Lower leg skin (tissue), 4 donors: Measurements from ENCODE around the gene CDK5R1. TPM values are rescaled to one million over a fixed set of nuclear protein-coding genes. Genes with fewer than 3 reads are reported as not detected.
"Not testable (repeated sequence)": the region's sequence is repeated elsewhere in the genome, so short reads cannot be mapped to it uniquely, and the experiment has no call there.

Source experiments
- DNase-seq, 2 donors: peaks; one replicate each; pipeline ENCODE4 v3.0.0-alpha.2; 2019; ENCODE audit warnings: low spot score in 2 of 2
- H3K4me3 ChIP-seq: fragments of 200-600 bp; sonication (generic); 2 replicates; pipeline ENCODE4 v1.5.1; 2017; ENCODE audit warnings: mild to moderate bottlenecking, low read depth; ENCODE audit not compliant: poor library complexity, severe bottlenecking
- POLR2A ChIP-seq, 2 donors: fragments of 450-650 bp; IDR thresholded peaks; one replicate each; pipeline ENCODE4 v1.6.1; 2016 to 2017; ENCODE audit warnings: antibody characterized with exemption in 2 of 2, mild to moderate bottlenecking in 1 of 2, moderate library complexity in 1 of 2
- WGBS, 2 donors: methylation state at CpG; one replicate each; pipeline ENCODE4 v1.1.5; 2018; 5-methylcytosine and 5-hydroxymethylcytosine counted together
- intact Hi-C: fragments of 100-400 bp; cut with DNase I; formaldehyde crosslinking; loops from one replicate; pipeline ENCODE4 v1.15.0; 2023; ENCODE audit warnings: low total_unique reads
- total RNA-seq, 4 donors: library from RNA; depleted of rRNA; stranded (reverse); fragments of >200 nt; gene quantifications; one replicate each; pipeline ENCODE4 v1.1.0, GENCODE V29; 2016
- TF ChIP-seq, protein P1 (sequence below), 3 donors: fragments of 450-650 bp; IDR thresholded peaks; one replicate each; pipeline ENCODE4 v1.5.1; 2016; ENCODE audit warnings: antibody characterized with exemption in 3 of 3, mild to moderate bottlenecking in 3 of 3, moderate library complexity in 2 of 3

The CDK5R1 gene
- total RNA-seq, 4 donors from 2014 or later: 3.3 to 5.8 (median 5.0) TPM

DNA sequence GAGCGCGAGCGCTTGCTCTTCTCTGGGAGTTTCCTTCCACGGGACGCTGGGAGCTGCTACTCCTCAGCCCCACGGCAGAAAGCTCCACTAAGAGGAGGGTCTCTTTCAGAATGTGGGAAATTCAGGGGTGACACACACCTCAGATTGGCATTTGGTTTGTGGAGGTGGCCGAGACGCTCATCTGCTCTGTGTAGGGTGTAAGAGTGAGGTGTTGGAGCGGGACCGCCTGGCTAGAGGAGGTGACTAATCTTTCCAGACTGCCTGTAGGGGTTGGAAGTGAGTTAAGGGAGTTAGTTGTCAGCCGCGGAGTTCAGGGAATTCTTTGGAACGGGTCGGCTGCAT, 41.7 kb upstream of the CDK5R1 start:
- TF ChIP-seq, protein P1, sequence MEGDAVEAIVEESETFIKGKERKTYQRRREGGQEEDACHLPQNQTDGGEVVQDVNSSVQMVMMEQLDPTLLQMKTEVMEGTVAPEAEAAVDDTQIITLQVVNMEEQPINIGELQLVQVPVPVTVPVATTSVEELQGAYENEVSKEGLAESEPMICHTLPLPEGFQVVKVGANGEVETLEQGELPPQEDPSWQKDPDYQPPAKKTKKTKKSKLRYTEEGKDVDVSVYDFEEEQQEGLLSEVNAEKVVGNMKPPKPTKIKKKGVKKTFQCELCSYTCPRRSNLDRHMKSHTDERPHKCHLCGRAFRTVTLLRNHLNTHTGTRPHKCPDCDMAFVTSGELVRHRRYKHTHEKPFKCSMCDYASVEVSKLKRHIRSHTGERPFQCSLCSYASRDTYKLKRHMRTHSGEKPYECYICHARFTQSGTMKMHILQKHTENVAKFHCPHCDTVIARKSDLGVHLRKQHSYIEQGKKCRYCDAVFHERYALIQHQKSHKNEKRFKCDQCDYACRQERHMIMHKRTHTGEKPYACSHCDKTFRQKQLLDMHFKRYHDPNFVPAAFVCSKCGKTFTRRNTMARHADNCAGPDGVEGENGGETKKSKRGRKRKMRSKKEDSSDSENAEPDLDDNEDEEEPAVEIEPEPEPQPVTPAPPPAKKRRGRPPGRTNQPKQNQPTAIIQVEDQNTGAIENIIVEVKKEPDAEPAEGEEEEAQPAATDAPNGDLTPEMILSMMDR (IDR thresholded peaks at IDR 0.05): no peak
- TF ChIP-seq POLR2A (IDR thresholded peaks at IDR 0.05): no peak
- peak overlapping the region; percentile 93 for H3K4me3 ChIP-seq
- intact Hi-C loops: no loop called here
- no peak for DNase-seq
- 0% methylated on average over 14 of the region's 14 CpGs for WGBS, 2 donors

DNA sequence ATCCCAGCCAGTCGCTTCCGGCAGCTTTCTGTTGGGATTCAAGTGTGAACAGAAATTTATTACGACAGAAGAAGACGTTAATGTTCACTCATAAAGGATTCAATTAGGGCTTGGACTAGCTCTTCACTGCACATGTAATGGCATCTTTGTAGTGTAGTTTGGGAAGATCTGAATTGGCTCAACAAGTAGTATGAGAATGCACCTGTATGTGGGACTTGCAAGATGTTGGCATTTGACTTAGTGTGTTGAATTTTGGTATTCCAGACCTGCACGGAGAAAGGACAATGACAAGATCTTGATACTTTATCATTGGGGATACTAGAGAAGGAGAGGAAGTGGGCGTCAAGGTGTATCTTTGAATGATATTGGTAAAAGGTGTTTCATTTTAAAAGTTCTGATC, 41.3 kb upstream of the CDK5R1 start:
- intact Hi-C loops: no loop called here
- TF ChIP-seq, protein P1 (IDR thresholded peaks at IDR 0.05): no peak
- TF ChIP-seq POLR2A (IDR thresholded peaks at IDR 0.05): no peak
- H3K4me3 ChIP-seq: no peak overlapping the region
- WGBS, 2 donors: 15 to 26% methylated on average over 6 of the region's 6 CpGs
- DNase-seq: no peak

DNA sequence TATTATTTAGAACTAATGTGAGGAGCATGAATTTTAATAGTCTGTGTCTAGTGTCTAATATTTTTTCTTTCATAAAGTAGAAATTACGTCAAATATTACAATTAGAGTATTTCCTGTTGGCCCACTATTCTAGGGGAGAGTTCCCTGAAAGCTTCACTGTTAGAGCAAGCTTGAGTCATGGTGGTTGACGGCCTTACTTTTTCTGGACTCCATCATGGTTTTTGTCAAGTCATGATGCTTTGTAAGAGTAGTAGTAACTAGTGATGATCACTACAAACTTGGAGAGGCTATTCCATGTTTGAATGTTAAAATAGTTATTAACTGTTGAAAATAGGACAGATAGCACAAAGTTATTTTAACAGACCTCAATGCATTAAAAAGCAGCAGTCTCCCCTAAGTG, 40.8 kb upstream of the CDK5R1 start:
- DNase-seq: no peak
- intact Hi-C loops: no loop called here
- TF ChIP-seq, protein P1 (IDR thresholded peaks at IDR 0.05): no peak
- TF ChIP-seq POLR2A (IDR thresholded peaks at IDR 0.05): no peak
- 56 to 60% methylated on average over 2 of the region's 2 CpGs for WGBS, 2 donors
- H3K4me3 ChIP-seq: no peak overlapping the region

DNA sequence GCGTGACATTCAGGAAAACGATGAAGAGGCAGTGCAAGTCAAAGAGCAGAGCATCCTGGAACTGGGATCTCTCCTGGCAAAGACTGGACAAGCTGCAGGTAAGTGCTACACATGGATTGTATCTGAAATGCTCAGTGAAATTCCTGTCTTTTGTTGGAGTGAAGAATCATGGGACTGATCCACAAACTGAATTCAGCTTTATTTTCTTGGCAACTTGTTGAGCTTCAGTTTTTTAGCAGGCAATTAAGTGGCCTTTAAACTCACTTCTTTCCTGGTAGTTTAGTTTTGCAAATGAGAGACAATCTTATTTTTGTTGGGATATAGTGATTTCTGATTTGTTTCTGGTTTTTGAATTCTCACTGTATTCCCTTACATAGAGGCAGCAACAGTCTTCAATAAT, 39.8 kb upstream of the CDK5R1 start:
- TF ChIP-seq POLR2A (IDR thresholded peaks at IDR 0.05): no peak
- TF ChIP-seq, protein P1 (IDR thresholded peaks at IDR 0.05): no peak
- no peak for DNase-seq
- H3K4me3 ChIP-seq: no peak overlapping the region
- WGBS, 2 donors: 83 to 85% methylated on average over 2 of the region's 2 CpGs
- intact Hi-C loops: no loop called here

DNA sequence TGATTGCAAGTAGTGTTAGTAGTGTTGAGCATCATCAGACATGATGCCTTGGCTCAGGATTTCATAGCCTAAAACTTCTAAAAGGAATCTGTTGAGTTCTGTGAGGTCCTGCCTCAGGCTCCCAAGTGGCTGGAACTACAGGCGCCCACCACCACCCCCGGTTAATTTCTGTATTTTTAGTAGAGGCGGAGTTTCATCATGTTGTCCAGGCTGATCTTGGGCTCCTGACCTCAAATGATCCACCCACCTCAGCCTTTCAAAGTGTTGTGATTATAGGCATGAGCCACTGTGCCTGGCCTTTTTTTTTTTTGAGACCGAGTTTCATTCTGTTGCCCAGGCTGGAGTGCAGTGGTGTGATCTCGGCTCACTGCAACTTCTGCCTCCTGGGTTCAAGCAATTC, 36.8 kb upstream of the CDK5R1 start:
- intact Hi-C loops: no loop called here
- no peak overlapping the region for H3K4me3 ChIP-seq
- WGBS, 2 donors: 93 to 94% methylated on average over 5 of the region's 5 CpGs
- no peak for DNase-seq
- TF ChIP-seq, protein P1 (IDR thresholded peaks at IDR 0.05): no peak
- TF ChIP-seq POLR2A (IDR thresholded peaks at IDR 0.05): no peak

DNA sequence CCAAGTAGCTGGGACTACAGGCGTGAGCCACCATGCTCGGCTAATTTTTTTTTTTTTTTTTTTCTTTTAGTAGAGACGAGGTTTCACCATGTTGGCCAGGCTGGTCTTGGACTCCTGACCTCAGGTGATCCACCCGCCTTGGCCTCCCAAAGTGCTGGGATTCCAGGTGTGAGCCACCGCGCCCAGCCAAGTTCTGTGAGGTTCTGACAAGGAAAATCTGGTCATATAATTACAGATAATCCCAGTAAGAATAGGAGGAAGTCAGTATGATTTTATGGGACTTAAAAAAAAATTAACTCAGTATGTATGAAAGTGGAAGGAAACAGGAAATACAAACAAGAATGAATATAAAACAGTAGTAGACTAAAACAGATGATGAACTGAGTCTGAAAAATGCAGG, 36.4 kb upstream of the CDK5R1 start:
- H3K4me3 ChIP-seq, DNase-seq, intact Hi-C loops: not testable (repeated sequence)
- 94 to 97% methylated on average over 6 of the region's 6 CpGs for WGBS, 2 donors
